ENCODE measurements around the gene DOP1A.

DOP1A gene

DNA sequence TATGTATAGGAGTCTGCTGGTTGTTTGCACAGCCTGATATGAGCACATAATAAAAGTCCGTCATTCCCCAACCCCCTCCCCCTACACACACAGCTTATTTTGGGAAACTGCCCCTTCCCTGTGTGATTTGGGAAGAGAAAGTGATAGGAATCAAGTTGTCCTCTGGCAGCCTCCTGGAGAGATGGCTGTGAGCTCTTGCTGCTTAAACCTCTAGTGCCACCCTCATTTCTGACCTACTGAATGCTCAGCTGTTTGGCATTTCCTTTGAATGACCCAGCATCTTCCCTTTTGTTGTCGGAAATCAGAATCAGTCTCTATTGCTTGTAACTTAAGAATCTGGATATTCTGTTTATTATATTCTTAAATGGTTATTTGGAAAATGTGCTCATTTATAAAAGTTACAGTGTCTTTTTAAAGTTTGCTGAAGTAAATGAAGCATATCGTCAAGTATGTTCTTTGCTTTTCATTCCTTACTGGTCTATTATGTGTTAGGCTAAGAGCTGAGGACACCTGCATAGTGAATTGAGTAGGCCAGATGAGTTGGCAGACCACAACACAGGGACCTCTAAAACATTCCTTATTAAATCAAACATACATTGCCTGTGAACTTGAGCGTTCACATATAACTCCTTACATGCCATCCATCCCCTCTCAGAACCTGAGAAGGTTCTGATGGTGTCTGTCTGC lies 131.2 kb downstream of the DOP1A start:
- no peak for DNase-seq (ENCODE audit: low read depth)

- DNase-seq (ENCODE audit: low read depth): no peak
Observed at GRCh38 chr6:83199173-83199862, 131.8 kb downstream of the DOP1A start.

DNA sequence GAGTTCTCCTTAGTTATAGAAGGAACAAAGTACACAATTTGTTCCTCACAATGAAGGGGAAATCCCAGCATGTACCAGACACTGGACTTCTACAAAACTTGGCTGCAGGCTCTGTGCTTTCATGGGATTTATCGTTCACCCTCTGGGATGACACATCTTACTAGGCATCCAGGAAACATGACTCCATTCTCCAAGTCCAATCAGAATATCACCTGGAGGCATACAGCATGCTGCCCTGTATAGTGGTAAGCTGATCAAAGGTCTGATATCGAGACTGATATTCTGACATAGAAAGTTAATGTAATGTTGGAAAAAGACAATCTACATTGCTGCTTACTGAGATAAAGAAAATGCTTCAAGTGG lies 132.4 kb downstream of the DOP1A start:
- DNase-seq (ENCODE audit: low read depth): no peak

GRCh38 chr6:83202031-83202430 lies 134.6 kb downstream of the DOP1A start:
- no peak for DNase-seq (ENCODE audit: low read depth)

GRCh38 chr6:83215131-83216047 lies 147.9 kb downstream of the DOP1A start:
- no peak for DNase-seq (ENCODE audit: low read depth)

- no peak for DNase-seq (ENCODE audit: low read depth)
Observed at GRCh38 chr6:83216806-83217205, 149.3 kb downstream of the DOP1A start.
